GM19438 (cell line): ENCODE data around the gene KCNMA1.

Experiments used
- ATAC-seq: cut with Tn5 transposase; IDR thresholded peaks from one replicate; pipeline ENCODE4 v1.9.1; 2021; ENCODE audit warnings: low read depth; ENCODE audit not compliant: unreplicated experiment

KCNMA1 gene

DNA sequence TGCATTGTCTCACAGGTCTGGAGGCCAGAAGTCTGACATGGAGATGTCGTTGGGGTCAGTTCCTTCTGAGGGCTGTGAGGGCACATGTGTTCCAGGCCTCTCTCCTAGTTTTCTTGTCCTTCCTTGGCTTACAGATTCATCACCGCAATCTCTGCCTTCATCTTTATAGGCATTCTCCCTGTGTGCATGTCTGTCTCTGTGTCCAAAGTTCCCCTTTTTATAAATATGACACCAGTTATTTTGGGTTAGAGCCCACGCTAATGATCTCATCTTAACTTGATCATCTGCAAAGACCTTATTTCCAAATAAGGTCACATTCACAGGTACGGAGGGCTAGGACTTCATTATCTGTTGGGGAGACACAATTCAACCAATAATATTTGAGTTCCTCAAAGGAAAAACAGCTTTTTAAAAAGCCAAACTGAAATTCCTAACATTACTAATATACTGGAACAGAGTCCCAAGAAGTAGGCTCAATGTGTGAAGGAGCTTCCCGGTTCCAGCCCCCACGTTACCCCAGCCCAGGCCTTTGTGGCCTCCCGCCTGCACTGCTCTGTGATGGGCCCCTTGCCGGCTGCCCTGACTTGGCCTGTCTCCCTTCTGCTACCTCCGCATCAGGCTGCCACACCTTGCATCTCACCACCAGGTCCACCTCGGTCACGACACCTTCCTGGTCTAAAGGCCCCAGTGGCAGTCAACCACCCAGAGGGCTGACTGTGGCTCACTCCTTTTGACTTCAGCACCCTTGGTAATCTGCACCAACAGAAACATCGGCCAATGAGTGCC is 142.7 kb downstream of the KCNMA1 start:
- no peak for ATAC-seq

DNA sequence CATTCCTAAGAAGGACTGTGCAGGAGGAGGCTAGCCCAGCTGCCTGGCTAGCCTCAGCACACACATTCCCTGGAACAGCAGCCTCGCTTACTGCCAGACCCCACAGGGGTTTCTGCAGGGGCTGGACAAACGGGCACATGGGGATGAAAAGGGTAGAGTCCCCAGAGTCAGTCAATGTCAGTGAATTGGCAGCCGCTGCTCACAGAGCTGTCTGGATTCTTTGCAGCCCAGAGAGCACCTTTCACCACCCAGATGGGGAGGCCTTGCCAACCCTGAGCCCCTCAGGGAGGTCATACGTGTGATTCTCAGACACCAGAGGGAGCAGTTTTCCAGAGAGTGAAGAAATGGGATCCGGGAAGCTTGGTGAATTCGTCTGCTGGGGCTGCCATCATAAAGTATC is 143.3 kb downstream of the KCNMA1 start:
- no peak for ATAC-seq

DNA sequence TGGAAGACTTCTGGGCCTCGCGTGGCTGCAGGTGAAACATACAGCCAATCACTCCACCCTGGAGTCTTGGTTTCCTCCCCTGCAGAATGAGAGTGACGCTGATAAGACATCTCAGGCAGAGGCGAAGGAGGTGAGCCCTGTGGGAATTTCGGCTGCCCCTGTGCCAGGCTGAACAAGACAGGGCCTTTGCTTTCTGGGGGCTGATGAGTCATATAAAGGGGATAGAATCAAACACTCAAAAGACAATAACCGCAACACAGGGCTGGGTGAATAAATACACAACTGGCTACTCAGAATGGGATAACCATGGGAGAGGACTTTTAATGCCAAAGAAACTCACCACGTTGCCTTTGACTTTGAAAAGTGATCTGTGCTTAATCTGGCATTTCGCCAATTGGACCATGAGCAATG is 143.8 kb downstream of the KCNMA1 start:
- no peak for ATAC-seq

DNA sequence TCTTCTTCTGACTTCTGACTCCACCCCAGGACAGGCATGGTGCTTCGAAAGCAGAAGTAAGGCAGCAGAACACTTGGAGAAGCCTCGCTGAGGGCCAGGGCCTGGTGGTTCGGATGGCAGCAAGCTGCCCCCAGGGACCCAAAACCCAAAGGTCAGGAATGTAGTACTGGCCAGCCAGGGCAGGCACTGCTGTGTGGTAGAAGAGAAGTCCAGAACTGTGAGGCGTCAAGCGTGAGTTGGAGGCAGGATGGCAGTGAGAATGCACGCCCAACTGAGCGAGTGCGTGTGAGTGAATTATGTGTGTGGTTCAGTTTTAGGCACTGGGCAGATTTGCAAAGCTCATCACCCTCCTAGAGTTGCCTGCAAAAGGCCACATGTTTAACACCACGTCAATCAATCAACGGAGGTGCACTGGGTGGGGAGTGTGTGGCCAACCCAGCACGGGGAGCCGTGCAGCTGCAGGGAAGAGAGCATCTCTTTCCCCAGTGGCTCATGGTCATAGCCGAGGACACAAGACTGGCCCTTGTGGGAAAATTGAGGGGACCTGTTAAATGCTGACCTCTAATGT is 144.3 kb downstream of the KCNMA1 start:
- ATAC-seq, result no peak

DNA sequence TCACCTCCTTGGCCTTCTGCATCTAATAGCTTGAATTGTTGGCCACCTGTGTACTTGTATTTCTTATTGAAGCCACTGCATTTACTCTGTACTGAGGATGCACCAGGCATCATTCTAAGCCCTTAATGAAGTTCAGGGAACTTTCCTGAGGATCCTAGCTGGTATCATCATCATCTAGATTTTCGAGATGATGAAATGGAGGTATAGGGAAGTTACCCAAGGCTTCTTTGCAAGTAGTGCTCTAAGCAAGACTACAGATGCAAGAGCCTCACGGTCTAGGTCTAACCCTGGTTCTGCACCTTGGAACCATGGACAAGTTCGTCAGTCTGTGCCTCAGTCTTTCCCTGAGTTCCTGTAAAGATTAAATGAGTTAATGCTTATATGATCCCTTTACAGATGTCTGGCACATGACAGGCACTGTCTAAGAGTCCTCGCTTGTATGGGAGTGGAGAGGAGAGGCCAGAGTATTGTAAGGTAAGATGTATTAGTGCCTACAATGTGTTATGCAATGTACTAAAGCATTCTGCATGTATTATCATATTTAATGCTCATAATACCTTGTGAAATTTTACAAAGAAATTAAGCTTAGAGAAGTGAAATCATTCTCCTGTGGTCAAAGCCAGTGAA is 145.1 kb downstream of the KCNMA1 start:
- no peak for ATAC-seq

DNA sequence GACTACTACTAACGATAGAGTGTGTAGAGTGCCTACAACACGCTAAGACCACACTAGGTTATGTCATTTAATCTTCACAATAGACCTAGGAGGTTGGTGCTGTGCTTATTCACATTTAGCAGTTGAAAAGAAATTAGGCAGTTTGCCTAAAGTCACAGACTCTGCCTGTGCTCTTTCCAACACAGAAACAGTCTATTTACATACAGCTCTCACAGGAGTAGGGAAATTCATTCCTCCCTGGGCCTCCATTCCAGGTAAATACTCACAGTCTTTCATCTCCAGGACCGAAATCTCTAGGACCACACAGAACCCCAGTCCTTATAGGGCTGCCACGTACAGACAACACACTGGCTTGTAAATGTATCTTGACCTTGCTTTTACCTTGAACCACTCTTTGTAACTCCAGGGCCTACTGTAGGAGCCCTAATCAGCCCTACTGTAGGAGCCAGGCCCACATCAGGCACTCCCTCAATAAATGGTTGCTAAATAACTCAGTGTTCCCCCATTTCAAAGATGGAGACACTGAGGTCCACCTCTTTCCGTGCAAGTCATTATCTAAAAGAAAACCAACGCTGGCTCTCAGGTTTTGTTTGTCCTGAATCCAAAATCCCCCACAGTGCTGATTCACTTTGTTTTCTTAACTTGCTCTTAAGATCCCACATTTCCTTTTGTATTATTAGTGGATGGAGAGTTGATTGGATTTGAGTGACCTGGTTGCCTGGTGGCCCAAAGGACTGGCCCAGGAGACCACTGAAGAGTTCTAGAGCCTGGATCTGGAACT is 146.9 kb downstream of the KCNMA1 start:
- ATAC-seq, result no peak

DNA sequence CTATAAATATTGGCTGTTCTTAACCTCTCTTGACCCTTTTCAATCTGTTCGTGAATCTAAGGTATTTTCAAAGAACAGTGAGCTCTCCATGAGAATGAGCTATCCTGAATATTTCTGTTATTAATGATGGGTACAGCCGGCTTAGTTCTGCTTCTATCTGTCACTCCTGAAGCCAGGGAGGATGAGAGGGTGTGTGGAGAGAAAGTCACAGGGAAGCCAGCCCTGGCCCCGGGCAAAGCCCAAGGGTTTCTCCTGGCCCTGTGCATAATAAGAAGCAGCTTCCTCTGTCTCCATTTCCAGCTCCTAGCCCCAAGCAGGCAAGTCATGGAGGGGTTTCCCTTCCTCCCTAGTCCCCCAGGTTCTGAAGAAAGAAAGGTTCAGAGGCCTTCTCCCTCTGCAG is 151.1 kb downstream of the KCNMA1 start:
- ATAC-seq, result no peak

DNA sequence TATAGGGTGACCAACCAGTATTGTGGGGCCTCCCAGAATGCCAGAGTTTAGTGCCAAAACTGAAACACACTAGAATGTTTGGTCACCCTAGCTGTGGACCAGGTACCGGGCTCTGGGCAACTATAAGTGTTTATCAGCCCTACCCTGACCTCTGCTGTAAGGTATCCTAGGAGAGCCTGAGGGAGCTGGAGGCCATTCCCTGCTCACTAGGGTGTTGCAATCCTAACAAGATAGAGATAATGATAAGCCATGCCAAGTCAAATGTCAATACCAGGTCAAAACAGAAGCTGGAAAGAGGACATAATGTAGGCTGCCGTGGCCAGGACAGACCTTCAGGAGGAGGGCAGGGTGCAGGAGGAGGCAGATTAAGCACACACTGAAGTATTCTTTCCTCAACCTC is 151.8 kb downstream of the KCNMA1 start:
- ATAC-seq, result no peak

DNA sequence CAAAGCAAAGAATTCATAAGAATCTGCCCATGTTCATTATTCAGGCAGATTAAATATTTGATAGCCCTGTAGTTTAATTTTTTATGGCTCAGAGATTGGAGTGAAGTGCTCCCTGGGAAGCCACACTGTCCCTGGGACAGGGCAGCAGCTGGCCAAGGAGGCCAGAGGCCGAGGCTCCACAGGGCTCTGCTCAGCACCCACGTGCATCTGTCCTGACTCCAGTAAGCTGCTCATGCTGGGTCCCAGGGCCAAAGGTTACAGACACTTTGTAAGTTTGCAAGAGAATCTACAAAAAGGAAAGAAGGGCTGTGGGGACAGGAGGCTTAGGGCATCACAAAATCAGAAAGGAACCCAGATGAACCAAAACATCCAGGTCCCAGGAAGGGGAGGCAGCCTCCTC is 155.5 kb downstream of the KCNMA1 start:
- no peak for ATAC-seq

DNA sequence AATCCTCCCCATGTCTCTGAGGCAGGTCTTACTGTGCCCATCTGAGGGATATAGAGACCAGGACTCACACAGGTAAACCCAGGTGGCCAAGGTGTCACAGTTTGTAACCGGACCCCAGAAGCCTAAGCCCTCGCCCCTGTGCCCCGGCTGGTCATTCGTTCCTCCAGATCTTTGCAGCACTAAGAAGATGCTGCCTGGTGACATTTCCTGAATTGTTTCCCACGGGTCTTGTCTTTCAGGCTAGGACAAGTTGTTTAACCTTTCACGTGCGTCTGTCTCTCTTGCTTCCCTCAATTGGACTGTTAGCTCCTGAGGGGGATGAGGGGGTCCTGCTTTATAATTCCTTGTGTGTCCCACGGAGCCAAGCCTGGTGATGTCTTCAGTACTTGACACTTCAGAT is 158.0 kb downstream of the KCNMA1 start:
- no peak for ATAC-seq

DNA sequence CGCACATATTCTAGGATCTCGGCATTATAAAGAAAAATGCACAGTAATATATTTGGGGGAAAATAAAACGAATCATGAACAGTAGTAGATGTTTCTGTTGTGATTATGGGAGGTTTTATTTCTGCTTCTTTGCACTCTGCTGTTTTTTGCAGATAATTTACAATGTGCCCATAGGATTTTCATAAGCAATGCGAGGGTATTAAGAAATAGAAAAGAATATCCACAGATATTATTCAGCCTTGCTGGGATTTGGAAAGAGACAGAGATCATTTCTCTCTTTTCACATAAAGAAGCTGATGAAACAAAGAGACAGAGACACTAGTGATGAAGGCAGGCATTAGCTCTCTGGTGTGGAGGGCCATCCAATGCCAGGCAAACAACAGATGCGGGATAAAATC is 158.6 kb downstream of the KCNMA1 start:
- no peak for ATAC-seq

DNA sequence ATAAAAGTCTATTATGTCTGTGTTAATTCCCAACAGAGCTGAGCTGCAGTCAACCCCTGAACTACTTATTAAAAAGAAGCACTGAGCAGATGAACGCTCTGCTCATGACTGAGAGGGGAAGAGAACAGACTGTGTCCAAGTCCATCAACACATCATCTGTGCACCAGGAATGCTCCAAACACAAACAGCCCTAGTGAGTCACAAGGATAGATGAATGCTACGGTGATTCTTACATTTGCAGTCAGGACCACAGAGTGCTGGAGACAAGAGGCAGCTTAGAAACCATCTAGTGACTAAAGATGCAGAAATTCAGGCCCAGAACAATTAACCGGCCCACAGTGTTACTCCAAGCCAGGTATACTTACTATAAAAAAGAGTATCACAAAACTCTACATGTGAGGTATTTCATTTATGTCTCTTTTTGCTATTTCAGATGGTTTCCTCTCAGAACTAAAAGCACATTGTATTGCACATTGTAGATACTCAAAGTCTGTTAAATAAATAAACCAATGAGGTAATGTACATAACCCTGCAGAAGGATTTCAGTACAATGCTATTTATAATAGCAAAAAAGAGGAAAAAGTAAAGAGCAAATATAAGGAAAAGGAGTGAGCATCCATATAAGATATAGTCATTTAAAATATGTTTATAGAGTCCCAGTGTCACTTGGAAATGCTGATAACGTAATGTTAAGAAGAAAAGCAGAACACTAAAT is 159.2 kb downstream of the KCNMA1 start:
- ATAC-seq, result no peak

DNA sequence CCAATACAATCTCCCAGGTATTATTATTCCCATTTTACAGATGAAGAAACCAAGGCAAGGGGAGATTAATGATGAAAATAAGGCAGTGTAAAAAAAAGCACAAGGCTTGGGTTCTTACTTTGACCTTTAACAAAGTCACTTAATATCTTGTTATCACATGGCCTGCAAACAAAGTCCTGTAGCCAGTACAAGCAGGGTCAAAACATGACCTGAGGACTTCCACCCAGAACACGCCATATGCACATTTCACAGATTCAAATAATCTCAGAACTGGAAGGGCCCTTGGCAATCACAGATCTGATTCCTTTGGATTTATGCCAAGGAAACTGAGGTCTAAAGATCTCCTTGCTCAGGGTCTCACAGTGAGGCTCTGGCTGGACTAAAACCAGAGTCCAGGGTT is 162.1 kb downstream of the KCNMA1 start:
- ATAC-seq, result no peak

DNA sequence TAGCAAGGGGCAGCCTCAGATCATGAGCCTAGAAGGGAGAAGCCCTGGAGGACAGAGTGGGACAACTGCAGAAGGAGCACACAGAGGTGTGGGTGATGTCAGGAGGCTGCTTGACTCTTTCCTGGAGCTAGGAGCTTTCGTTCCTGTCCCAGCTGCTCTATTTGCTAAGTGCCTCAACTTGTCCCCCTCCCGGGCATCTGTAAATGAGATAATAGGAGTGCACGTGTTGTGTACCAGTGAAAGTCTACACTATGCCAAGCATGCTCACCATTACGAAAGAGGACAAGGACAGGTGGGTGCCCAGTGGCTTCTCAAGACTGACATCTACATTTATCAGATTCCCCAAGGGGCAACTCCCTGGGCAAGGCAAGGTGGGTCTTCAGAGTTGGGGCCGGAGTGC is 162.7 kb downstream of the KCNMA1 start:
- no peak for ATAC-seq

DNA sequence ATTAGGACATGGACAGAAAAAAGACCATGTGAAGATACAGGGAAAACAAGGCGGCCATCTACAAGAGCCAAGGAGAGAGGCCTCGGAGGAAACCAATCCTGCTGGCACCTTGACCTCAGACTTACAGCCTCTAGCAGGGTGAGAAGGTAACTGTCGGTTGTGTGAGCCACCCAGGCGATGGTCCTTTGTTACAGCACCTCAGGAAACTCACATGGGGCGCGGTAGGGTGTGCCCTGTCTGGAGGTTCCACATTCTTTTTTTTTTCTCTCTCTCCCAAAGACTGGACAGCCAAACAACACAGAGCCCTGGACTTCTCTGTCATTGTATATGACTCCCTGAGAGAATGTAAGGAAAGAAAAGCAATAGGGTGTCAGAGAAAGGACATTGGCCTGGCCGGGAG is 163.2 kb downstream of the KCNMA1 start:
- no peak for ATAC-seq

DNA sequence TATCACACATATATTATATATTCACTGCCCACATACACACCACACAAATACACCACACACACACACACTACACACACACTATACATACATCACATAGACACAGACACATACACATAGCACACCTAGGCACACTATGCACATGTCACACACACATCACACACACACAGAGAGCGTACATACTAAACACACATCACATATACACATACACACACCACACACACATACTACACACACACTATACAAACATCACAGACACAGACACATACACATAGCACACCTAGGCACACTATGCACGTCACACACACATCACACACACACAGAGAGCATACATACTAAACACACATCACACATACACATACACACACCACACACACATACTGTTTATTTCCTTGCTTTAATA is 165.5 kb downstream of the KCNMA1 start:
- ATAC-seq, result no peak

DNA sequence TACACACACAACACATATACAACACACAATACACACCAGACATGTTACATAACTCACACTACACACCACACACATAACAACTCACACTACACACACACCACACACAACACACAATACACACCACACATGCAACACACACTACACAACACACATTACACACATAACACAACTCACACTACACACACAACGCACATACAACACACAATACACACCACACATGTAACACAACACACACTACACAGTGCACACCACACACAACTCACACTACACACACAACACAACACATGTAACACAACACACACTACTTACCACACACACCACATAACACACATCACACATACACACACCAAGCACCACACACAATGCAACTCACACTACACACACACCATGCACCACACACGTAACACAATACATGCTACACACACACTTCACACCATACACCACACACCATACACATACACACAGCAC is 166.5 kb downstream of the KCNMA1 start:
- no peak for ATAC-seq

DNA sequence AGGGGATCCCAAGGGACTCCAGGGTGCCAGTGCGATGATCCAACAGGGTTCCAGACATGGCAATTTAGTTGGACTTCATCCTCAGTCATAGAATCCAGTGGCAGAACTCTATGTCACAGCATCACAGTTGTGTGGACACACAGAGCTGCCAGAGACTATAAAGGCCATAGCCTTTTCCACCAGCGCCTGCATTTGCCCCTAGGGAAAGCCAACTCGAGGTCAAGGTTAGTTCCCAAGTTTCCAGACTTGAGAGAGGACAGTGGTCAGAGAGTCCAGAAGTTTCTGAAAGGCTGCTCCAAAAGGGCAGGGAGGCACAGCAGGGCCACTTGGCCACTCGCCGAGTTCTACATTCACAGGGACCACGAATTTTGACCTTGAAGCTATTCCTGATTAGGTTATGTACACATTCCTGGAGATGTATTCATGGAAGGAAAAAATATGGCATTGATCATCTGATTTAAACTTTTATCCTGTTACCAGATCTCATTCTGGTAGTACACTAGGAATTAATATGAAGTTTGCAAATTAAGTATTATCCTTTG is 170.1 kb downstream of the KCNMA1 start:
- ATAC-seq, result no peak

DNA sequence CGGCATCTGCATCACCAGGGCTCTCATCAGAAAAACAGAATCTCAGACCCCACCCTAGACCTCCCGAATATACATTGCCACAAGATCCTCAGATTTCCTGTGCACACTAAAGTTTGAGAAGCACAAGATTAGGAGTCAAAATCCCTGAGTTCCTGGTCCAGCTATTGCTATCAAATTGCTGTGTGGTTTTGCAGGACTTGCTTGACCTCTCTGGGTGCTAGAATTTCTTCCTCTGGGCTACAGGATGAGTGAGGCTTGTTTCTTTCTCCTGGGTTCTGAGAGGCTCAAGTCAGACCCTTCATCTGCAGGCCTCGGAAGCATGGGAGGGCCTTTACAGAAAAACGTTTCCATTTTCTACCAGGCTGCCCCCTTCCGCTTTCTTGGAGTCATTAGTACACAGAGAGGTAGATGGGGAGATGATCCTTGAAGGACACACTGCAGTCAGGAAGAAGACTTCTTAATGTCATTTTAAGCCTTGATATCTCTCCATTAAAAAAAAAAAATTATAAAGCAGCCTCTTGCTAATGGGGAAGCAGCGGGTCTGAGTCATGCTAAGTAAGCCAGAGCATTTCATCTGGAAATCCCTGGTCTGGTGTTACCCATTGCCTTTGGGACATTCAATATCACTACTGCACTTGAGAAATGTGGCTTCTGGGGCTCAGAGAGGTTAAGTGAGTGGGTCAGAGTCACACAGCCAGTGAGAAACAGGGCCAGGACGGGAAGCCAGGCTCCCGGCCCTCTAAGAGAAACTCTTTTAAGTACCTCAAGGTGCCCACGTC is 173.5 kb downstream of the KCNMA1 start:
- ATAC-seq, result no peak

DNA sequence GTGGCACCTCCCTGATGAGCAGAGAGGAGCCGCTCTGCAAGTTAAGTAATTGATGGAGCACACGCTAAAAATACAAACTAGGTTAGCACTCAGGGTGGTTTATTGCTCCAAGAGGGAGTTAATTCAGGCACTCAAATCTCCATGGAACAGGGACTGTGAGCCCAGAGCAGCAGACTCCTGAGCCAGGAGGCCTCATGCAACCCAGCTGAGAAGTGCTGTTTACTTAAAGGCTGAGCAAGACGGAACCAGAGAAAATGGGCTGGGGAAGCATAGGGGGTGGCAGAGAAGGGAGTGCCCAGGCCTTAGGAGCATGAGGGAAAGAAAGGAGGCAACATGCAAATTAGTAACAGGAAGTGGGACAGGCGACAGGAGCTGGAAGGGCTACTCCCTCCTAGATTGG is 174.1 kb downstream of the KCNMA1 start:
- ATAC-seq, result no peak
